ENCODE measurements around the gene TRMT2A.

- TF ChIP-seq CTCF (IDR thresholded peaks at IDR 0.05): no peak
- 0 out of 4 replicates have a peak, but pooled peaks of 1 of the 2 experiments have one; percentile 7 for TF ChIP-seq REST (IDR thresholded peaks at IDR 0.05; ENCODE audit: insufficient read depth in 1 of 2, low read depth in 2 of 2, low read length in 1 of 2)
- TF ChIP-seq POLR2AphosphoS5 (IDR thresholded peaks at IDR 0.05; ENCODE audit: low read depth, low read length): peak; percentile 52; the same call in 1 of the 2 replicates
These were observed at the start of gene TRMT2A for GRCh38 chr22:20116951-20117632.

All from Panc1 (cell line).